ENCODE data around the gene NRG2.

NRG2 gene

DNA sequence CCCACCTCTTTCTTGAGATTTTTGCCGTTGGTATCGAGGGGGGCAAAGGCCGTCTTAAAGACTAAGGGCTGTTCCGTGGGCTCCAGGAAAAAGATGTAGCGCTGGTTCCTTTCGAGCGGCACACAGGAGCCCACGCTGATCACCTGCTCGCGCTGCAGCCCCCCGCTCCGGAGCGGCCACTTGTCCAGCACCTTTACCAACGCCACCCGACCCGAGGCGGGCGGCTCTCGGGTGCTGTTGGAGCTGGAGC, 781 bp downstream of the NRG2 start:
- H3K4me3 ChIP-seq (ENCODE audit: low read depth in 1 of 2, low read length in 2 of 2) = peak overlapping the region; percentile 53 to 75
- H3K9ac ChIP-seq (ENCODE audit: low read depth in 1 of 2, low read length in 2 of 2) = no peak overlapping the region
- H3K4me1 ChIP-seq (ENCODE audit: control insufficient read depth in 1 of 2, insufficient read depth in 2 of 2, low read length in 2 of 2) = peaks cover 12% of the 10 kb centered on the region in 2 donors
- H3K27ac ChIP-seq (ENCODE audit: low read depth, low read length) = no peak overlapping the region
- H3K27me3 ChIP-seq (ENCODE audit: control insufficient read depth in 1 of 2, insufficient read depth in 2 of 2, low read length in 2 of 2) = peaks cover 24 to 47% of the 10 kb centered on the region in 2 donors
- H3K9me3 ChIP-seq (ENCODE audit: control insufficient read depth in 1 of 2, low read length in 2 of 2) = no peaks in the 10 kb centered on the region
- no peaks in the 10 kb centered on the region for H3K36me3 ChIP-seq (ENCODE audit: control insufficient read depth in 1 of 2, insufficient read depth in 2 of 2, low read length in 2 of 2)

DNA sequence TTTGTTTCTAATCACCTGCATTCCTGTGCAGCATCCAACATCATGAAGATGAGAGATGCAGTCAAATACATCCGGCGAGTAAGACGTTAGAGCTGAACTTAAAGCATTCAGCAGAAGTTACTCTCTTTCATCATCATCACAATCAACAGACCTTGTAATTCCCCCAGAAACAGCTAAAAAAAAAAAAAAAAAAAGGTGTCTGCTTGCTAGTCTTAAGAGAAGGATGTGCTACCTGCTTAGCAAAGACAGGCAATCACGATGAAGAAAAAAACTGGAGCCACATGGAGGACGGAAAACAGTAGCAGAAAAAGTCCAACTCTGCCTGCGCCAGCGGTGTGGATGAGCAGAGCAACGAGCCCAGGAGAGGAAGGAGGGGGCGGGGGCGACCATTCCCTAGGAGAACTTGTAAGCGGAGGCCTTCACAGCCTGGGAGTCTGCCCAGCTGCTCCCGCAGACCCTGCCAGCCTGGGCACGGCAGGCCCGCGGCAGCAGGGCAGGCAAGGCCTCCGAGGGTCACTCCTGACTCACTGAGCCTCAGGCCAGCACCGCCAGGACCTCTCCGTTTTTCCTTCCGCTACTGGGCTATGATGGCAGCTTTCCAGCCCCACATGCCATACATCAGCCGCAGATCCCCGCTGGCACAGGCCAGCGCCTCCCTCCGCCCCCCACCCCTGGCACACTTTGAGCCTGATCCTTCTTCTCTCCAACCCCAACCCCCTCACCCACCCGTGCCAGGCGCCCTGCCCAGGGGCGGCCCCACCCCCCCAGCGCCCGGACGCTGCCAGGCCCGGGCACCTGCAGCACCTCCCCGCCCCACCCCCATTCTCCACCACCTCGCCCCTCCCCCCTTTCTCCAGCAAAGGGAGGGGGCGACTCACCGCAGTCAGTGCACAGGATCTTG, 1.4 kb downstream of the NRG2 start:
- Histone ChIP-seq H3K4me3 (ENCODE audit: low read depth in 1 of 2, low read length in 2 of 2) (peak overlapping the region; percentile 53 to 75), H3K27ac (ENCODE audit: low read depth, low read length) (no peak overlapping the region), H3K9ac (ENCODE audit: low read depth in 1 of 2, low read length in 2 of 2) (no peak overlapping the region), H3K27me3 (ENCODE audit: control insufficient read depth in 1 of 2, insufficient read depth in 2 of 2, low read length in 2 of 2) (peaks cover 28 to 47% of the 10 kb centered on the region in 2 donors), H3K36me3 (ENCODE audit: control insufficient read depth in 1 of 2, insufficient read depth in 2 of 2, low read length in 2 of 2) (no peaks in the 10 kb centered on the region), H3K9me3 (ENCODE audit: control insufficient read depth in 1 of 2, low read length in 2 of 2) (no peaks in the 10 kb centered on the region), H3K4me1 (ENCODE audit: control insufficient read depth in 1 of 2, insufficient read depth in 2 of 2, low read length in 2 of 2) (peaks cover 12% of the 10 kb centered on the region in 2 donors)

DNA sequence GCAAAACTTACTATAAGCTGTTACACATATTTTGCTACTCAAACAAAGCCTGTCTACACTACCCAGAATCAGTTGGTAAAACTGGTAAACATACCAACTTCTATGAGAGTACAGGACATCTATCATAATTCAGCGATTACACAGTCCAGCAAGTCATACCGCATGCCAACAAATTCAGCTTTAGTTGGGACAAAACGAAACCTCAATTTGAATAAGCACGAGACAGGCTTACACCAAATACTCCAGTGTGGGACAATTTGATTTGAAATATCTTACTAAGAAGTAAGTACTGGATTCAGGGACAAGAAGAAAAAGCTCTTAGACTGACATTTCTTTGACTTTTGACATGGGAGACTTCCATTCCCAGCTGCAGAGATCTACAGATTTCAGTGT, 2.0 kb downstream of the NRG2 start:
- H3K9ac ChIP-seq (ENCODE audit: low read depth in 1 of 2, low read length in 2 of 2) = no peak overlapping the region
- no peaks in the 10 kb centered on the region for H3K9me3 ChIP-seq (ENCODE audit: control insufficient read depth in 1 of 2, low read length in 2 of 2)
- no peak overlapping the region for H3K27ac ChIP-seq (ENCODE audit: low read depth, low read length)
- peaks cover 12% of the 10 kb centered on the region in 2 donors for H3K4me1 ChIP-seq (ENCODE audit: control insufficient read depth in 1 of 2, insufficient read depth in 2 of 2, low read length in 2 of 2)
- no peaks in the 10 kb centered on the region for H3K36me3 ChIP-seq (ENCODE audit: control insufficient read depth in 1 of 2, insufficient read depth in 2 of 2, low read length in 2 of 2)
- peaks cover 28 to 47% of the 10 kb centered on the region in 2 donors for H3K27me3 ChIP-seq (ENCODE audit: control insufficient read depth in 1 of 2, insufficient read depth in 2 of 2, low read length in 2 of 2)
- H3K4me3 ChIP-seq (ENCODE audit: low read depth in 1 of 2, low read length in 2 of 2) = peak overlapping the region in 1 of 2 donors; percentile 50

DNA sequence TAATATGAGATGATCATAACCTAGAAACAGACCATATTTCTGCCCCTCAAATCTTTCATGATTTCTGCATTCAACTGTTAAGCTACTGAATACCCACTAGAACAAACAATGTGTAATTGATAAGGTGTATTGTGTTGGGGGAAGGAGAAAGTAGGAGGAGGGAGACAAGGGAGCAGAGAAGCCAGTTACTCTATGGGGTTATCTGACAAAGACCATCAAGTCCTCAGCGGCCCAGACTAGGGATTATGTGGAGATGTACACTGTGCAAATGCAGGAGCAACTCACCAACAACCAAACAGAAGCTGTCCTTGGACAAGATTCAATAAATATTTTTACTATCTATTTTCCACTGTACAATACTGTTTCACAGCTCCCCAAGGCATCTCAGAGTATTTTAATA, 2.7 kb downstream of the NRG2 start:
- Histone ChIP-seq H3K4me3 (ENCODE audit: low read depth in 1 of 2, low read length in 2 of 2) (no peak overlapping the region), H3K9me3 (ENCODE audit: control insufficient read depth in 1 of 2, low read length in 2 of 2) (no peaks in the 10 kb centered on the region), H3K36me3 (ENCODE audit: control insufficient read depth in 1 of 2, insufficient read depth in 2 of 2, low read length in 2 of 2) (no peaks in the 10 kb centered on the region), H3K4me1 (ENCODE audit: control insufficient read depth in 1 of 2, insufficient read depth in 2 of 2, low read length in 2 of 2) (peaks cover 12% of the 10 kb centered on the region in 2 donors), H3K27ac (ENCODE audit: low read depth, low read length) (no peak overlapping the region), H3K27me3 (ENCODE audit: control insufficient read depth in 1 of 2, insufficient read depth in 2 of 2, low read length in 2 of 2) (peaks cover 28 to 47% of the 10 kb centered on the region in 2 donors), H3K9ac (ENCODE audit: low read depth in 1 of 2, low read length in 2 of 2) (no peak overlapping the region)

DNA sequence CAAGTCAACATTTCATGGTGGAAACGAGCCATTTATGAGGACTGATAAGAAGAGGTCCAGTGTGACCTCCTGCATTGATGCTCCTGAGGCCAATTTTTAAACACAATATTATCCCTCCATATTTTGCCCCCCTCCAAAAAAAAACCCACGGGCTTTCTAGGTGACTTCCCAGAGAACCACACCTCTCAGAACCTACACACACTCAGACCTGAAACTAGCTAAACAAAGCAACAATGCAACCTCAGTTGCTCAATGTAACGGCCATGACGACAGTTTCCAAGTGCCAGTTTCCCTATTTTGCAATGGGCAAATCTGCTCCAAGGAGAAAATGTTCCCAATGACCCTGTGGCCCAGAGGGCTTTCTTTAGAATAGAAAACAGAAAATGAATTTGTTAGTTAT, 3.5 kb downstream of the NRG2 start:
- Histone ChIP-seq H3K27ac (ENCODE audit: low read depth, low read length) (no peak overlapping the region), H3K36me3 (ENCODE audit: control insufficient read depth in 1 of 2, insufficient read depth in 2 of 2, low read length in 2 of 2) (no peaks in the 10 kb centered on the region), H3K4me3 (ENCODE audit: low read depth in 1 of 2, low read length in 2 of 2) (no peak overlapping the region), H3K27me3 (ENCODE audit: control insufficient read depth in 1 of 2, insufficient read depth in 2 of 2, low read length in 2 of 2) (peaks cover 24 to 39% of the 10 kb centered on the region in 2 donors), H3K4me1 (ENCODE audit: control insufficient read depth in 1 of 2, insufficient read depth in 2 of 2, low read length in 2 of 2) (peaks cover 12% of the 10 kb centered on the region in 2 donors), H3K9ac (ENCODE audit: low read depth in 1 of 2, low read length in 2 of 2) (no peak overlapping the region), H3K9me3 (ENCODE audit: control insufficient read depth in 1 of 2, low read length in 2 of 2) (no peaks in the 10 kb centered on the region)

DNA sequence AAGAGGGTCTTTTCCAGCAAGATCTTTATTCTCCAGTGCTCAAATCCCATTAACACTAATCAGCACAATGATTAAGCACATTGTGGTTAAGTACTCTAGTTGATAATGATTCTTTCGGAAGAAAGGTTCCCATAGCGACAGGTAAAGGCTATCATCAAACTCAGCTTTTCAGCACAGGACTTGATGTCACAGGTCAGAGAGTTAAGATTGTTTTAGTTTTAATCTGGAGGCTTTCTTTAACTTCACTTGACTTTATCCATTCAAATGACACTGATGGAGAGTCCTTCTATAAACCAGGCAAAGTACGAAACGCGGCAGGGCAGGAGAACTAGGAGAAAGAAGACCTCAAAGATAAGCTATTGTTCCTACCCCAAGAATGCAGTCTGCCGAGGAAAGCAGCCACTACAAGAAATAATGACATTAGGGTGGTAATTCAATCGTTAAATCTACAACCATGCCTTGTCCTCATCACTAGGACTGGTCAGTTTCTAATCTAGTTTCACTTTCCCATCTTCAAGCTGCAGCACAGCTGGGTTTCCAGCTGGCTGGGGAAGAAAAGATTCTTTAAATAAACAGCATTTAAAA, 4.6 kb downstream of the NRG2 start:
- peak overlapping the region; percentile 59 to 68 for H3K4me3 ChIP-seq (ENCODE audit: low read depth in 1 of 2, low read length in 2 of 2)

DNA sequence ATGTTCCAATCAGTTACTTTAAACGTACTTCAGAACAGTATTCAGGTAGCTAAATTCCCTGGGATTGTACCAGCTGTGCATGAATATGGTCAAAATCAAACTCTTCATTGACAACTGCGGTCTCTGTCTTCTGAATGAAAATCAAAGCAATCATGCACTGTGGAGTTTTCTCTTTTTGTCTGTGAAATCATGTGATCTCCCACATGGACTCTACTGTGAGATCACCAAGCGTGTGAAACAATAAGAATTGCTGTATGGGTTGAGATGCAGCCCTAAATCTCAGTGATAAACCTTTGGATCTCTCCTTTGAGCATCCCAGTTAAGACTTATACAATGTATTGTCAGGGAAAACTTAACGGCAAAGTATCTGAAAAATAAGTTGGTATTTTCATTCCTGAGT, 6.1 kb downstream of the NRG2 start:
- Histone ChIP-seq H3K27me3 (ENCODE audit: control insufficient read depth in 1 of 2, insufficient read depth in 2 of 2, low read length in 2 of 2) (peaks cover 9 to 24% of the 10 kb centered on the region in 2 donors), H3K27ac (ENCODE audit: low read depth, low read length) (no peak overlapping the region), H3K36me3 (ENCODE audit: control insufficient read depth in 1 of 2, insufficient read depth in 2 of 2, low read length in 2 of 2) (no peaks in the 10 kb centered on the region), H3K9me3 (ENCODE audit: control insufficient read depth in 1 of 2, low read length in 2 of 2) (no peaks in the 10 kb centered on the region), H3K4me3 (ENCODE audit: low read depth in 1 of 2, low read length in 2 of 2) (no peak overlapping the region), H3K4me1 (ENCODE audit: control insufficient read depth in 1 of 2, insufficient read depth in 2 of 2, low read length in 2 of 2) (peaks cover 3 to 5% of the 10 kb centered on the region in 2 donors), H3K9ac (ENCODE audit: low read depth in 1 of 2, low read length in 2 of 2) (no peak overlapping the region)

More for the DNA sequence above, 4.6 kb downstream of the NRG2 start:
- Histone ChIP-seq H3K27ac (ENCODE audit: low read depth, low read length) (no peak overlapping the region), H3K36me3 (ENCODE audit: control insufficient read depth in 1 of 2, insufficient read depth in 2 of 2, low read length in 2 of 2) (no peaks in the 10 kb centered on the region), H3K27me3 (ENCODE audit: control insufficient read depth in 1 of 2, insufficient read depth in 2 of 2, low read length in 2 of 2) (peaks cover 13 to 28% of the 10 kb centered on the region in 2 donors), H3K9me3 (ENCODE audit: control insufficient read depth in 1 of 2, low read length in 2 of 2) (no peaks in the 10 kb centered on the region), H3K4me1 (ENCODE audit: control insufficient read depth in 1 of 2, insufficient read depth in 2 of 2, low read length in 2 of 2) (peaks cover 10% of the 10 kb centered on the region in 2 donors), H3K9ac (ENCODE audit: low read depth in 1 of 2, low read length in 2 of 2) (no peak overlapping the region)

DNA sequence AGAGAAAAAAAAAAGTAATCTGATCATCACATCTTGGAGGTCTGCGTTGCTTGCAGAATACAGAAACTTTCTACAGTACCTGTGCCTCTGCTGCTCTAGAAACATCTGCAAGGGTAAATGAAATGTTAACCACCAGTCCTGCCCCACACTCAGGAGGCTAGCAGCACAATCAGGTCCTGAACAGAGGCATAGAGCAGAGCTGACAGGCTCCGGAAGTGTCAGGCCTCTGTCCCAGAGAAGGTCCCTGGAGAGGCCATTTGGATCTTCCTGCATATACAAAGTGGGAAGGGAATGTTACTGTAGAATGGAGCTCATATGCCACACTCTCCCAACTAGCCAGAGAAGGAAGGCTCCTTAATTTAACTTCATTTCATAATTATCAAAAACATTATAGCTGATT, 7.2 kb downstream of the NRG2 start:
- peaks cover 3 to 5% of the 10 kb centered on the region in 2 donors for H3K4me1 ChIP-seq (ENCODE audit: control insufficient read depth in 1 of 2, insufficient read depth in 2 of 2, low read length in 2 of 2)
- H3K4me3 ChIP-seq (ENCODE audit: low read depth in 1 of 2, low read length in 2 of 2) = no peak overlapping the region
- H3K27ac ChIP-seq (ENCODE audit: low read depth, low read length) = no peak overlapping the region
- no peak overlapping the region for H3K9ac ChIP-seq (ENCODE audit: low read depth in 1 of 2, low read length in 2 of 2)
- H3K36me3 ChIP-seq (ENCODE audit: control insufficient read depth in 1 of 2, insufficient read depth in 2 of 2, low read length in 2 of 2) = no peaks in the 10 kb centered on the region
- peaks cover 4 to 15% of the 10 kb centered on the region in 2 donors for H3K27me3 ChIP-seq (ENCODE audit: control insufficient read depth in 1 of 2, insufficient read depth in 2 of 2, low read length in 2 of 2)
- H3K9me3 ChIP-seq (ENCODE audit: control insufficient read depth in 1 of 2, low read length in 2 of 2) = no peaks in the 10 kb centered on the region

DNA sequence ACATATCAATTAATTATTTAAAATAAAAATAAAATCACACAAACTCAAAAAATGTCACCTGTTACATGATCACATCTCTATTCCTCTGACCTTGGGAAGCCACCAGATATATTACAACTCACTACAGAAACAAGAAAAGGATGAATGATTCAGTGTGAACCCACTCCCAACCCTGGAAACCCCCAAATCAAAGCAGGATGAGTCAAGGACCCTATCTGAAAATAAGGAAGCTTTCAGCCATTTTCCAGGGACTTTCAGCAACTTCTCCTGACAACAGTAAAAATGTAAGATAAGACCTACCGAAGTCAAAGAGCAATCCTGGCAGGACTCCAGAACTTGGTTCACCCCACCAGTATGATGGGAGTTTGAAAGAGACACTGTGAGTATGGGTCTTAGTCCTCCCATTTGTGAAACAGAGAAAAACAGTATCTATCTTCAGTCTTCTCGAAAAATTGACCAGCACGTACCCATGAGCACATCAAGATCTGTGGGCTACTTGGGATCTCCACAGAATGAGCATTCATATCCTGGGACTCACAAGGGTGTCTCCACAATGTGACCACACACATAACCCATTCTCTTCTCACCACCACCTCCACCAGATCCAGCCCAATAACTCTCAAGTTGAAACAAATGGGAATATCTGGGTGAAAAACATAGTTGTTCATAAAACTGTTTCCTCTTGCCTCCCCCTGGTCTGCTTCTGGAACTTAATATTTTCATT, 9.9 kb downstream of the NRG2 start:
- Histone ChIP-seq H3K4me1 (ENCODE audit: control insufficient read depth in 1 of 2, insufficient read depth in 2 of 2, low read length in 2 of 2) (peaks cover 0 to under 1% of the 10 kb centered on the region in 2 donors), H3K4me3 (ENCODE audit: low read depth in 1 of 2, low read length in 2 of 2) (no peak overlapping the region), H3K27ac (ENCODE audit: low read depth, low read length) (no peak overlapping the region), H3K9ac (ENCODE audit: low read depth in 1 of 2, low read length in 2 of 2) (no peak overlapping the region), H3K27me3 (ENCODE audit: control insufficient read depth in 1 of 2, insufficient read depth in 2 of 2, low read length in 2 of 2) (peaks cover 4 to 5% of the 10 kb centered on the region in 2 donors), H3K36me3 (ENCODE audit: control insufficient read depth in 1 of 2, insufficient read depth in 2 of 2, low read length in 2 of 2) (no peaks in the 10 kb centered on the region), H3K9me3 (ENCODE audit: control insufficient read depth in 1 of 2, low read length in 2 of 2) (no peaks in the 10 kb centered on the region)

DNA sequence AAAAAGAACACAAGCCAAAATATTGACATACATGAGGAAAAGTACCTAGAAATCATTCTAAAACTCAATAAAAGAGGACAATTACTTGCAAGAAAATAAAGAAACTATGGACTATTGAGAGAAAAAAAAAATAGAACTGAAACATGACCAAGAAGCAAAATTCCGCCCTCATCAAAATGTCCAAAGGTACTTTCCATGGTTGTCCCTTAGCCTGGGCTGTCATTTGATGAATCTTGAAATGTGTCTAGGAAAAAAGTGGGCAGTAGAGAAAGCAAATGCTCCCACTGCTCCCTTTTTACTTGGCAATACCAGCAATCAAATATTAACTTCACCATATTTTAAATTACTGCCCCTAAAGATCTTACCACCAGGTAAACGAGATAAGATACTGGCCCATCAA, 10.8 kb downstream of the NRG2 start:
- Histone ChIP-seq H3K4me3 (ENCODE audit: low read depth in 1 of 2, low read length in 2 of 2) (no peak overlapping the region), H3K27ac (ENCODE audit: low read depth, low read length) (no peak overlapping the region), H3K36me3 (ENCODE audit: control insufficient read depth in 1 of 2, insufficient read depth in 2 of 2, low read length in 2 of 2) (no peaks in the 10 kb centered on the region), H3K9ac (ENCODE audit: low read depth in 1 of 2, low read length in 2 of 2) (no peak overlapping the region), H3K4me1 (ENCODE audit: control insufficient read depth in 1 of 2, insufficient read depth in 2 of 2, low read length in 2 of 2) (no peaks in the 10 kb centered on the region), H3K9me3 (ENCODE audit: control insufficient read depth in 1 of 2, low read length in 2 of 2) (no peaks in the 10 kb centered on the region), H3K27me3 (ENCODE audit: control insufficient read depth in 1 of 2, insufficient read depth in 2 of 2, low read length in 2 of 2) (peaks cover 4 to 5% of the 10 kb centered on the region in 2 donors)

All from duodenal mucosa (tissue), 2 donors.